GM11168 (cell line): ENCODE data around the gene SMPDL3A.

Experiments
- in situ Hi-C: fragments of 300-500 bp; cut with MboI; formaldehyde crosslinking; loops from one replicate; pipeline ENCODE4 v1.12.0; 2022; ENCODE audit warnings: low sequenced_read_pairs; ENCODE audit not compliant: unreplicated experiment

SMPDL3A gene

DNA sequence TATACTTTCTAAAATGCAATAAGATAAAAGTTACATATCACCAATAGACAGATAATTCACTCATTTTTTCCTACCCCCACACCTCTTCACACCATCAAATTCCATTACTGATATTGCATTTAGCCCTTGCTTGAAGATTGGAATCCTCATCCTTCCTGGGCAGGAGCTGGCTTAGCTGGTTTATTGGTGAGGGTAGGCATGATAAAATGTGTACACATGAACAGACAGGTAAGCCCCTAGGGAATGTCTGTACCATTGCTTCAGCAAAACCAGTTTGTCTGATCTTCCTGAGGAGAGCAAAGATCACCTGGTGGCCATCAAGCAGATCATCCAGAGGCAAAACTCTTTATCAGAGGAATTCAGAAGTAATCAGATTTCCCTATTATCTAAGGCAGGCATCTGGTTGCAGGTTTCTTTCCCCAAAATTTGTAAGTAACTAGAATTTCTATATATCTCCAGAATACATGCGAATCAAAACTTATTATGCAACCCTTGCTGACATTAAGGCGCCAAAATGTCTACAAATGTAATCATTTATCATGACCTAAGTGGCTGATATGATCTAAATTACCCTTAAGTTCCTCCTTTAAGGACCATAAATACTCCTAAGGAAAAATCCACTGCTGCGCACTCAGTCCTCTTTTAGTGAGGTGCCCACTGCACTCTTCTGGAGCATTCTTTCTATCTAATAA is 16.2 kb upstream of the SMPDL3A start:
- in situ Hi-C loops = no loop called here

- in situ Hi-C loops = no loop called here
Observed at GRCh38 chr6:122775975-122776374, 13.1 kb upstream of the SMPDL3A start.

GRCh38 chr6:122778302-122778701 is 10.8 kb upstream of the SMPDL3A start:
- in situ Hi-C loops = no loop called here

- in situ Hi-C loops = no loop called here
Observed at GRCh38 chr6:122778985-122779661, 9.9 kb upstream of the SMPDL3A start.

DNA sequence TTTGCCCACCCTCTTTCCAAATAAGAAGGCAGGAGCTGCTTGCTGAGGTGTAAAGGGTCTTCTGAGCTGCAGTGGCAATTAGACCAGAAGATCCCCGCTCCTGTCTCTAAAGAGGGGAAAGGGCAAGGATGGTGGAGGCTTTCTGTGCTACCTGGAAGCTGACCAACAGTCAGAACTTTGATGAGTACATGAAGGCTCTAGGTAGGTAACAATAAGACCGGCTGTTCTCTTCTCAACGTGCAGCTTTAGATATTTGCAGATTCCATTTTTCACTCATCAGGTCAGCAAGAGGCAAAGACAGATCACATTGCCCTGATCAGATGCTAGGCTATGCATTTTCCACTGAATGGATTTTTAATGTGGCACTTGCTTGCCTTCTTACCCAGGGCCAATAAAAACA is 9.4 kb upstream of the SMPDL3A start, which contains the start of gene FABP7:
TSS of gene FABP7 (plus strand) at position 50 of the 400 bp plus-strand sequence. CDS start at position 129, 79 bp downstream.
- in situ Hi-C loops = no loop called here

GRCh38 chr6:122780114-122780513 is 8.9 kb upstream of the SMPDL3A start:
- in situ Hi-C loops = no loop called here

GRCh38 chr6:122781716-122782115 is 7.3 kb upstream of the SMPDL3A start:
- in situ Hi-C loops = no loop called here

DNA sequence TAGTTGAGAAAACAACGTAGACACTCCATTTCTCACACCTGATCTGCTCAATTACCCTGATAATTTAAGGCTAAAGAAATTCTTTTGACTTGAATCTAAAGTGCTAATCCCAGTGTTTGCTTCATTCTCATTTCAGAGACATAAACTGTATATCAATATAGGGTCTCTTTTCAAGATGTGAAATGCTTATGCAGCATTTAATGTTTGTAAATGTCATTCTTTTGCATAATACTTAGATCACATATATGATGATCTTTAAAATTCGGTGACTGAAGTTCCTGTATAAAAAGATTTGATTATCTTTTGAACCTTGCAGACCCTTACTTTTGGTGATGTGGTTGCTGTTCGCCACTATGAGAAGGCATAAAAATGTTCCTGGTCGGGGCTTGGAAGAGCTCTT is 5.7 kb upstream of the SMPDL3A start:
- in situ Hi-C loops = no loop called here

GRCh38 chr6:122785891-122786290 is 3.2 kb upstream of the SMPDL3A start:
- in situ Hi-C loops = no loop called here

DNA sequence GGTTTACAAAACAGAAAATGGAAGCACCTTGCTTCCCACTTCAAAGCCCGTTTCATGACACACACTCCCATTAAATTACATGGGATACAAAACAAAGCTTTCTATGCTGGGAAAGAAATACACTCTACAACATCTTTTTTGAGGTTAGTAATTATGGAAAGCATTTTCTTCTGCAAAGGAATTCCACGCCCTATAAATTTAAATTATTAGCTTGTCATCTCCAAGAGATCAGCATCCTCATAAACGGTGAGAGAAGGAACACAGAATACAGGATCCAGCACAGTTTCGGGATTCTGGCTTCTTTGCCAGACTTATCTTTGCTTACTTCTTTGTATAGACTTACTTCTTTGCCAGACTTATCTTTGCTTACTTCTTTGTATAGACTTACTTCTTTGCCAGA is 1.3 kb upstream of the SMPDL3A start:
- in situ Hi-C loops = no loop called here

DNA sequence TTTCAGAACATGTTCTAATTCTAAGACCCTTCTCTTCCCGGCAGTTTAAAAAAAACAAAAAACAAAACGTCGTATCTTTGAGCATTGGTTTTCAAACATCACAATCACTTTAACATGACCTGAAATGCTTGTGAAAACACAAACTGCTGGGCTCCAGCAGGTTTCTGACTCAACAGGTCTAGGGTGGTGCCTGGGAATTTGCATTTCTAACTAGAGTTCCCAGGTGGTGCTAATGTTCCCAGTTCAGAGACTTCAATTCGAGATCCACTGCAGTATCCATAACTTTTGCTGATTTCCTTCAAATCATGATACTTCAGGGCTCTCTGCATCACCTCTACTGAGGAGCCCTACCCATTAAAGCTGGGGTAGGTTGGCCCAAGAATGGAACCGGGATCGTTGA is 850 bp upstream of the SMPDL3A start:
- in situ Hi-C loops = no loop called here

DNA sequence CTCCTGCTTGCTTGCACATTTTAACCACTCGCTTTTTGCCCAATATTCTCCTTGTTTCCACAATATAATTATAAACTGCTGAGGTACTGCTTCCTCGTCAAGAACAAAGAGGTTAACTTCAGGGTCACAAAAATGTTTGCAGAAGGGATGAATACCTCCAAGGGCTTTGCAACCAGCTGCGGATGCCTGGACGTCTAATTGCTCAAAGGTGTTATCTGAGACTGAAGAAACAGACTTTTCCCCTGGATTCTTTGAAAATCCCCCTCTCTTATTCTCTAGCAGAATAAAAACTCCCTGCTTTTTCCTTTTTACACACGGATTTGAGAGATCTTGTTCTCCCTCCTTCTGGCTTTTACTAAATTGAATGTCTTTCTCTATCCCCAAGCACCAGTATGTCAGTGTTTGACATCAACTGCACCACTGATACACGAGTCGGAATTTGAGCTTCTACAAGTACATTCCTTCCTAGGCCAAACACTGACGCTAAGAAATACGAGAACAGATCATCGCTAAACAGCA is 336 bp upstream of the SMPDL3A start:
- in situ Hi-C loops = no loop called here

DNA sequence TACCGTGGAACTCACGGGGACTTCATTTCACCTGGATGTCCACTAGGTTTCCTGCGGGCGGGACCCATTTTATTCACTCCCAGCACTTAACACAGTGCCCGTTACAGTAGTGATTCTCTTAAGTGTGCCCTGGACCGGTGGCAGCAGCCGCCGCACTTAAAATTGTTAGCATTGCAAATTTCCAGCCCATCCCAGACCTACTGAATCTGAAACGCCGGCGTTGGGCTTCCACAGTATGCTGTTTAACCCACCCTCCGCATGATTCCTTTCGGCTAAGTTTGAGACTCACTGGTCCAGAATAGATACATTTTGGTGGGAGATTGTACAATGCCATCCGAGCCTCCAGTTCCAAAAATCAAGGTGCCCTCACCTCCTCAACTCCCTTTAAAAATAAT is 967 bp downstream of the SMPDL3A start:
- in situ Hi-C loops = no loop called here

DNA sequence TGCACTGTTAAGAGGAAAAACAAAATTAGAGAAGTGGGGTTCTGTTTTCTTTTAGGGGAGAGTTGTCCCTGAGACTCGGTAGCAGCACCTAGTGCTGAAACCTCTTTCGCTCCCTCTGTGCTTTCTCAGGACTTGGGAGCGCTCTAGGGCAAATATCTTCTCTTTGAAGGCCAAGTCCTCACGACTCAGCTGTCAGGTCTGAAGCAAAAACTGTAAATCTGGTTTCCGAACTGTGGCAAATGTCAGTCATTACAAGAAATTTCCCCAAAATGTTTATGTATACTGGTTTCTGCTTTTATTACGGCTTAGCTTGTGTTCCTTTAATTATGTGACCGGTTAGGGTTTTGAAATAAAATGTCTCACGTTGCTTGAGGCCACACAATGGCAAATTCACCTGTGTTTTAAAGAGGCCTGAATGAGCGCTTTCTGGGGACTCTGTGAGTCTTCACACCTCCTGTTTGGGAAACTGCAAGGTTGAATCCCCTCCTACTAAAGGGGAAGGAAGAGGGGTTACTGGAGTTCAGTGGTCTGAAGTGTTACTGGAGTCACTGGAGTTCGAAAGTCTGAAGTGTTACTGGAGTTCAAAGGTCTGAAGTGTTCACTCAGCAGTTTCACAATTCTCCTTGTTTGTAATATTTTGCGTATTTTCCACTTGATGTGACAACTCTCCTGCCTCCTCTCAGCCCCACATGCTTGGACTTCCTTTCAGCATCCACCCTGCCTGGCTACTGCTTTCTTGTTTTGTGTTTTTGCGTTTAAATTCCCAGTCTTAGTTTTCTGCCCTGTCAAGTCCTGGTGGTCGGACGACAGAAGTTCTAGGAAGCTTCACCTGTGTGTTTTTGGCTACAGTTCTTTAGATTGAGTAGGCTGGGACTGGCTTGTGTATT is 1.6 kb downstream of the SMPDL3A start:
- in situ Hi-C loops = no loop called here

- in situ Hi-C loops = no loop called here
Observed at GRCh38 chr6:122791310-122791679, 2.2 kb downstream of the SMPDL3A start.

GRCh38 chr6:122792766-122793165 is 3.7 kb downstream of the SMPDL3A start:
- in situ Hi-C loops = no loop called here

DNA sequence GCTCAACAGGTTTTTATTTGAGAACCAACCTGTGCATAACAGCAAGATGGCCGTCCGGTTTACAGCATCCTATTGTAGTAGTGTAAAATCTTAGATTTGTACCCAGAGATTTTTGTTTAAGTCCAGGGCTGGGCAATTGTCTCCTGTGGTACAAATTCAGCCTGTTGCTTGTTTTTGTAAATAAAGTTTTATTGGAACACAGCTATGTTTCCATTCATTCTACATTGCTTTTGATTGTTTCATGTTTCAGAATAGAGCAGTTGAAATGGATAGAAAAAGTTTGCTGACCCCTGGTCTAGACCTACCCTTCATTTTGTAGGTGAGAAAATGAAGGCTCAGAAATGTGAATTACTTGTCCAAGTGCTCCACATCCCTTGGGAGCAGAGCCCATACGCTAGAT is 8.5 kb downstream of the SMPDL3A start:
- in situ Hi-C loops = no loop called here

- in situ Hi-C loops = no loop called here
Observed at GRCh38 chr6:122798099-122798641, 9.1 kb downstream of the SMPDL3A start.

DNA sequence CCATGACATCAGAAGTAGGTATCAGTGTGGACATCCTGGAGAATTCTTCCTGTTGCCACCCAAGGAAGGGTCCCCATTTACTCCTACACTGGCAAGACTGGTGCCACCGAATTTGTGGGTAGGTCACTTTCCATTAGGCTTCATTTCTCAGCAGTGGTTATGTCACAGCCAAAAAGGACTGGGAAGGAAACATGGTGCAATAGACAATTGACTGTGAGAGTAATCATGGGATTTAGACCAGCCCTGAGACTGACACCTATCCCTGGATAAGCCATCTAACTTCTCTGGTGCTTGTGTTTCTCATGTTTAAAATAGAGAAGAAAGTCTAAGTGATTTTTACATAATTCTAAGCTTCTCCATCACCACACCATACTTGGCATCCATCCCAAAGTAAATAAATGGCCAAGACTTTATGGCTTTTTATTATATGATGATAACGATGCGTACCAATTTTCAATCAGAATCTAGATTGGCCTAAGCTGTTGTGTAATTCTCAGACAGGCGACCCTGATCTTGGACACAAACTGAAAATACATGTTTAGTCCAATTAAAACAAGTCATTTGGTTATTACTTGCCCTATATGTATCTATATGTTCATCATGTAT is 10.2 kb downstream of the SMPDL3A start:
- in situ Hi-C loops = no loop called here
